GM23248 (cell line): ENCODE results near the gene KIF20A.

Experiments used
- EZH2 ChIP-seq: fragments of 200-600 bp; sonication (generic); IDR thresholded peaks from 2 replicates; pipeline ENCODE4 v1.6.1; 2018; ENCODE audit warnings: antibody characterized with exemption, mild to moderate bottlenecking; ENCODE audit not compliant: insufficient read depth, poor library complexity, severe bottlenecking
- EZH2phosphoT487 ChIP-seq: fragments of 200-600 bp; sonication (generic); IDR thresholded peaks from 2 replicates; pipeline ENCODE4 v1.6.1; 2018; ENCODE audit warnings: antibody characterized with exemption, moderate library complexity, mild to moderate bottlenecking, low read depth; ENCODE audit not compliant: insufficient read depth

DNA sequence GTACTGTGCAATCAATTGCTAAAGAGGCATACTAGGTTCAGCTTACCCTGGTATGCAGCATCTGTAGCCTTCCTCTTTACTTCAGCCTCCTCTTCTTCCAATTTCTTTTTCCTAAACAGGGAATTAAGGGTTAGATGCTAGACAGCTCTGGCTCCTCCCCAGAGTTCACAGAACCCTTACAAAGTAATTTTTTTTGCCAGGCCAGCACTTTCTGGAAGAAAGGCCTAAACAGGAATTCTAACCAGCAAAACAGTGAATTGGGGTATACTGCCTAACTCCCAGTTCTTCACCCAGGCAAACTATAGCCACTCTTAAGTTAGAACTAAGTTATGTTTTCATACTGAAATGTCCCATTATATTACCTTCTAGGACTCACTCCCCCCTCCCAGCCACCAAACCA, 8.6 kb upstream of the KIF20A start:
- no peak for TF ChIP-seq EZH2
- no peak for TF ChIP-seq EZH2phosphoT487
